ENCODE results near the gene DCAF8L2. TPM values are rescaled to one million over a fixed set of nuclear protein-coding genes. Genes with fewer than 3 reads are reported as not detected.

DCAF8L2 gene
- total and polyA plus RNA-seq, 2 experiments from 2014 or later: not detected

DNA sequence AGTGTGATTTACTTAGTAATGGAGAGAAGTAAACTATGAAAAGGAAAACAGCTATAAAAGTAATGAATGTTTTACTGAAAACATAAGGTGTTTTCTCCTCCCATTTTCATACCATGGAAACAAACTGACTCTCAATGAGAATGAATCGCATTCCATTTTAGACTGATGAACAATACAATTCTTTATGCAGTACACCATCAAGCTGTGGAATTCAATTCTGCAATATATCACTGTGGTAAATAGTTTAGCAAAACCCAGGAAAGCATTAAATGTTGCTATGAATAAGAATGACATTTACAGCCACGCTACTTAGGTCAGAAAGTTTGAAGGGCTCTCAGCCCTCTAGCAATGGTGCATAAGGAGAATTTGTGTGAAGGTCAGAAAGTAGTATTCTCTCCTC is 7.4 kb downstream of the DCAF8L2 start:
- Histone ChIP-seq H3F3A (replicated peaks; ENCODE audit: low read depth) (no peaks in the 10 kb centered on the region), H3K36me3 (ENCODE audit: insufficient read depth) (no peaks in the 10 kb centered on the region), H4K20me1 (replicated peaks; ENCODE audit: insufficient read depth) (no peaks in the 10 kb centered on the region), H2AFZ (no peak overlapping the region), H3K4me2 (no peak overlapping the region), H3K27ac (ENCODE audit: low read depth) (no peak overlapping the region), H3K4me3 (no peak overlapping the region), H3K4me1 (ENCODE audit: insufficient read depth) (no peaks in the 10 kb centered on the region), H3K79me2 (replicated peaks; ENCODE audit: insufficient read depth) (no peaks in the 10 kb centered on the region), H3K27me3 (ENCODE audit: insufficient read depth) (no peaks in the 10 kb centered on the region), H3K9me2 (ENCODE audit: insufficient read depth) (no peaks in the 10 kb centered on the region)
- no peak for DNase-seq (ENCODE audit: low spot score)
- Mint-ChIP-seq H3K27me3 (ENCODE audit: insufficient read depth, low read depth, poor library complexity) (no peaks in the 10 kb centered on the region), H3K36me3 (ENCODE audit: low read depth) (no peaks in the 10 kb centered on the region), H3K4me1 (no peaks in the 10 kb centered on the region), H3K4me3 (no peak overlapping the region), H3K9me3 (no peaks in the 10 kb centered on the region), H3K27ac (no peak overlapping the region)
- TF ChIP-seq CREB1 (CRISPR knock-in tag; IDR thresholded peaks at IDR 0.05; ENCODE audit: low read depth): no peak
- TF ChIP-seq ETS1 (IDR thresholded peaks at IDR 0.05): no peak
- TF ChIP-seq NANOG (IDR thresholded peaks at IDR 0.05; ENCODE audit: borderline replicate concordance): no peak
- no peak for TF ChIP-seq ZNF114 (CRISPR knock-in tag; IDR thresholded peaks at IDR 0.05)
- TF ChIP-seq CTCF (conservative IDR thresholded peaks at IDR 0.05; ENCODE audit: low read depth in 2 of 2): no peak
- no peak for TF ChIP-seq EZH2 (IDR thresholded peaks at IDR 0.05; ENCODE audit: low read depth, unreplicated experiment)
- no peak for TF ChIP-seq REST (IDR thresholded peaks at IDR 0.05; ENCODE audit: unreplicated experiment)
- no peak for TF ChIP-seq ZNF462 (CRISPR knock-in tag; IDR thresholded peaks at IDR 0.05)
- no peak for TF ChIP-seq POLR2AphosphoS5 (IDR thresholded peaks at IDR 0.05; ENCODE audit: low read depth)
- no peak for TF ChIP-seq EZH2phosphoT487 (IDR thresholded peaks at IDR 0.05; ENCODE audit: unreplicated experiment)
- TF ChIP-seq JUNB (IDR thresholded peaks at IDR 0.05; ENCODE audit: unreplicated experiment): no peak
- no peak for TF ChIP-seq ZNF331 (CRISPR knock-in tag; IDR thresholded peaks at IDR 0.05; ENCODE audit: low read depth)
- no peak for TF ChIP-seq STAT1 (IDR thresholded peaks at IDR 0.05; ENCODE audit: unreplicated experiment)
- ATAC-seq: no peak
